PC-9 (cell line): ENCODE data around the gene FOXA3. TPM values are rescaled to one million over a fixed set of nuclear protein-coding genes. Genes with fewer than 3 reads are reported as not detected.

Experiments used
- BruUV-seq: library from RNA; stranded (reverse); fragments of 400-500 nt; replicated peaks from 2 replicates; lab custom pipeline; 2021; lab: Mats Ljungman, UMichigan
- CTCF ChIA-PET: fragments of 300-600 bp; sonication (Branson Sonifier 250); formaldehyde crosslinking; loops from one replicate; lab custom pipeline; 2022; ENCODE audit warnings: antibody characterized with exemption; lab: Charles Lee
- POLR2A ChIA-PET: fragments of 300-600 bp; sonication (Branson Sonifier 250); formaldehyde crosslinking; loops from one replicate; lab custom pipeline; 2022; ENCODE audit warnings: antibody characterized with exemption; ENCODE audit not compliant: unreplicated experiment; lab: Charles Lee
- DNase-seq, 2 experiments: peaks; one replicate each; pipeline versions ENCODE4 v3.0.0 to v3.0.0-alpha.2; 2015 to 2022; ENCODE audit warnings: mixed read lengths in 1 of 2
- H2AFZ ChIP-seq: fragments of 200-600 bp; sonication (generic); 2 replicates; pipeline ENCODE4 v1.8.1; 2017; ENCODE audit warnings: antibody characterized with exemption
- H3F3A ChIP-seq: fragments of 200-600 bp; sonication (generic); 2 replicates; pipeline ENCODE4 v1.8.1; 2017; ENCODE audit warnings: antibody characterized with exemption, mild to moderate bottlenecking, low read depth; ENCODE audit not compliant: insufficient read depth
- H3K27ac ChIP-seq: fragments of 200-600 bp; sonication (generic); 2 replicates; pipeline ENCODE4 v1.6.1; 2016; ENCODE audit warnings: mixed run types
- H3K27me3 ChIP-seq: fragments of 200-600 bp; sonication (generic); 2 replicates; pipeline ENCODE4 v1.6.1; 2016; ENCODE audit warnings: low read depth, mixed run types; ENCODE audit not compliant: insufficient read depth
- H3K36me3 ChIP-seq: fragments of 200-600 bp; sonication (generic); 2 replicates; pipeline ENCODE4 v1.6.1; 2016; ENCODE audit warnings: low read depth, mixed run types
- H3K4me1 ChIP-seq: fragments of 200-600 bp; sonication (generic); replicated peaks from 2 replicates; pipeline ENCODE4 v1.6.1; 2016; ENCODE audit warnings: mixed run types; ENCODE audit not compliant: insufficient read depth
- H3K4me2 ChIP-seq: fragments of 200-600 bp; sonication (generic); 2 replicates; pipeline ENCODE4 v1.6.1; 2017; ENCODE audit warnings: mixed run types
- H3K4me3 ChIP-seq: fragments of 200-600 bp; sonication (generic); 2 replicates; pipeline ENCODE4 v1.6.1; 2016; ENCODE audit warnings: mixed run types
- H3K79me2 ChIP-seq: fragments of 200-600 bp; sonication (generic); 2 replicates; pipeline ENCODE4 v1.6.1; 2017; ENCODE audit warnings: low read depth, mixed run types
- H3K9me2 ChIP-seq: fragments of 200-600 bp; sonication (generic); 2 replicates; pipeline ENCODE4 v1.8.1; 2017; ENCODE audit warnings: mild to moderate bottlenecking; ENCODE audit not compliant: insufficient read depth
- H3K9me3 ChIP-seq: fragments of 200-600 bp; sonication (generic); 2 replicates; pipeline ENCODE4 v1.8.1; 2016; ENCODE audit warnings: low read depth; ENCODE audit not compliant: insufficient read depth
- H4K20me1 ChIP-seq: fragments of 200-600 bp; sonication (generic); 2 replicates; pipeline ENCODE4 v1.8.1; 2017; ENCODE audit not compliant: insufficient read depth
- EZH2 ChIP-seq: fragments of 200-600 bp; sonication (generic); IDR thresholded peaks from 2 replicates; pipeline ENCODE4 v1.8.0; 2017; ENCODE audit warnings: antibody characterized with exemption, low read depth
- intact Hi-C: fragments of 100-400 bp; cut with micrococcal nuclease; formaldehyde crosslinking; loops from one replicate; pipeline ENCODE4 v1.10.0; 2022; ENCODE audit not compliant: unreplicated experiment
- total RNA-seq: library from RNA; stranded (reverse); gene quantifications from 2 replicates; pipeline ENCODE4 v1.2.3, GENCODE V29; 2021
- TF ChIP-seq, protein P1 (sequence below): fragments of 200-600 bp; sonication (generic); conservative IDR thresholded peaks from 2 replicates; pipeline ENCODE4 v1.6.1; 2017; ENCODE audit warnings: mixed run types, antibody characterized with exemption, mild to moderate bottlenecking, moderate library complexity

The FOXA3 gene
- total RNA-seq, 1 experiment from 2014 or later, result not detected

- Histone ChIP-seq H3K27me3 (peaks cover 27% of the 10 kb centered on the region), H3K4me3 (no peak overlapping the region), H3K27ac (no peak overlapping the region), H3K9me2 (no peaks in the 10 kb centered on the region), H3K4me2 (no peak overlapping the region), H3K36me3 (no peaks in the 10 kb centered on the region), H3F3A (peaks cover 29% of the 10 kb centered on the region), H3K9me3 (no peaks in the 10 kb centered on the region), H2AFZ (no peak overlapping the region), H4K20me1 (peaks cover 20% of the 10 kb centered on the region), H3K4me1 (peaks cover 17% of the 10 kb centered on the region), H3K79me2 (peaks cover 8% of the 10 kb centered on the region)
- no peak for TF ChIP-seq EZH2
- TF ChIP-seq, protein P1, sequence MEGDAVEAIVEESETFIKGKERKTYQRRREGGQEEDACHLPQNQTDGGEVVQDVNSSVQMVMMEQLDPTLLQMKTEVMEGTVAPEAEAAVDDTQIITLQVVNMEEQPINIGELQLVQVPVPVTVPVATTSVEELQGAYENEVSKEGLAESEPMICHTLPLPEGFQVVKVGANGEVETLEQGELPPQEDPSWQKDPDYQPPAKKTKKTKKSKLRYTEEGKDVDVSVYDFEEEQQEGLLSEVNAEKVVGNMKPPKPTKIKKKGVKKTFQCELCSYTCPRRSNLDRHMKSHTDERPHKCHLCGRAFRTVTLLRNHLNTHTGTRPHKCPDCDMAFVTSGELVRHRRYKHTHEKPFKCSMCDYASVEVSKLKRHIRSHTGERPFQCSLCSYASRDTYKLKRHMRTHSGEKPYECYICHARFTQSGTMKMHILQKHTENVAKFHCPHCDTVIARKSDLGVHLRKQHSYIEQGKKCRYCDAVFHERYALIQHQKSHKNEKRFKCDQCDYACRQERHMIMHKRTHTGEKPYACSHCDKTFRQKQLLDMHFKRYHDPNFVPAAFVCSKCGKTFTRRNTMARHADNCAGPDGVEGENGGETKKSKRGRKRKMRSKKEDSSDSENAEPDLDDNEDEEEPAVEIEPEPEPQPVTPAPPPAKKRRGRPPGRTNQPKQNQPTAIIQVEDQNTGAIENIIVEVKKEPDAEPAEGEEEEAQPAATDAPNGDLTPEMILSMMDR, result no peak
- no peak for DNase-seq
- no TSS peak for BruUV-seq
- intact Hi-C loops, result no loop called here
- CTCF ChIA-PET, result interaction anchor here (0.6 kb wide), 1 partner anchor 163 kb away, joined by 6 read pairs; no protein-coding TSS in a partner anchor
- POLR2A ChIA-PET, result no interaction called here
Observed at GRCh38 chr19:45879055-45879454, 14.9 kb downstream of the FOXA3 start.

DNA sequence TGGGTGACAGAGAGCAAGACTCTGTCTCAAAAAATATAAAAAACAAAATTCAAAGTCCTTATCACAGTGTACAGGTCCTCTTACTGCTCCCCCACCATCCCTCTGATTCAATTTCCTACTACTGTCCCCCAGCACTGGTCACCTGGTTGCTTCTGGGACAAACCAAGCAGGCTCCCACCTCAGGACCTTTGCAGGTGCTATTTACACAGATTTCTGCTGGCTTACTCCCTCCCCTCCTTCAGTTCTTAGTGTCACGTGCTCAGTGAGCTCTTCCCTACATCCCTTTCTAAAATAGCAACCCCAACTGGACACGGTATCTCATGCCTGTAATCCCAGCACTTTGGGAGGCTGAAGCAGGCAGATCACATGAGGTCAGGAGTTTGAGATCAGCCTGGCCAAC lies 15.8 kb downstream of the FOXA3 start:
- Histone ChIP-seq H3K4me1 (peaks cover 25% of the 10 kb centered on the region), H2AFZ (no peak overlapping the region), H3K27ac (no peak overlapping the region), H3K9me2 (no peaks in the 10 kb centered on the region), H3K27me3 (peaks cover 18% of the 10 kb centered on the region), H3K36me3 (no peaks in the 10 kb centered on the region), H3K79me2 (peaks cover 17% of the 10 kb centered on the region), H3K9me3 (no peaks in the 10 kb centered on the region), H3K4me2 (no peak overlapping the region), H4K20me1 (peaks cover 30% of the 10 kb centered on the region), H3F3A (peaks cover 29% of the 10 kb centered on the region), H3K4me3 (no peak overlapping the region)
- DNase-seq, result no peak
- TF ChIP-seq EZH2, result no peak
- TF ChIP-seq, protein P1, result no peak
- ChIA-PET POLR2A (no interaction called here), CTCF (no interaction called here)
- no TSS peak for BruUV-seq
- intact Hi-C loops, result loop anchor here (5.0 kb wide), 2 partner anchors 113 to 137 kb away; partner anchors contain the start of gene SIX5

GRCh38 chr19:45881082-45881908 lies 17.2 kb downstream of the FOXA3 start:
- peaks cover 23% of the 10 kb centered on the region for H3K79me2 ChIP-seq
- intact Hi-C loops, result loop anchor here (5.0 kb wide), 2 partner anchors 114 to 136 kb away; partner anchors contain the start of gene SIX5
- no peak overlapping the region for H3K4me2 ChIP-seq
- no peaks in the 10 kb centered on the region for H3K36me3 ChIP-seq
- no peak overlapping the region for H3K27ac ChIP-seq
- no peak for DNase-seq
- TF ChIP-seq, protein P1, result no peak
- TF ChIP-seq EZH2, result no peak
- H3K9me3 ChIP-seq, result no peaks in the 10 kb centered on the region
- no peaks in the 10 kb centered on the region for H3K9me2 ChIP-seq
- H4K20me1 ChIP-seq, result peaks cover 32% of the 10 kb centered on the region
- H3K4me3 ChIP-seq, result no peak overlapping the region
- H2AFZ ChIP-seq, result no peak overlapping the region
- no TSS peak for BruUV-seq
- ChIA-PET POLR2A (no interaction called here), CTCF (interaction anchor here (0.7 to 1.8 kb wide), 2 partner anchors 18 to 99 kb away, joined by 6 to 7 read pairs; partner anchors contain the start of genes DMPK and FOXA3)
- peaks cover 29% of the 10 kb centered on the region for H3F3A ChIP-seq
- H3K4me1 ChIP-seq, result peaks cover 27% of the 10 kb centered on the region
- H3K27me3 ChIP-seq, result peaks cover 5% of the 10 kb centered on the region; the same call in 1 of the 2 replicates
